CD4-positive, alpha-beta T cell treated with Interleukin-21 for 1 hour (primary cell): ENCODE measurements around the gene CACNA1E.

Source experiments
- DNase-seq: peaks from one replicate; pipeline ENCODE4 v3.0.0-alpha.2; 2020

CACNA1E gene

GRCh38 chr1:181777812-181778211 lies 294.5 kb downstream of the CACNA1E start:
- DNase-seq, result no peak

- DNase-seq, result no peak
Measured at GRCh38 chr1:181778640-181779260, 295.4 kb downstream of the CACNA1E start.

GRCh38 chr1:181779343-181779742 lies 296.0 kb downstream of the CACNA1E start:
- DNase-seq, result no peak

DNA sequence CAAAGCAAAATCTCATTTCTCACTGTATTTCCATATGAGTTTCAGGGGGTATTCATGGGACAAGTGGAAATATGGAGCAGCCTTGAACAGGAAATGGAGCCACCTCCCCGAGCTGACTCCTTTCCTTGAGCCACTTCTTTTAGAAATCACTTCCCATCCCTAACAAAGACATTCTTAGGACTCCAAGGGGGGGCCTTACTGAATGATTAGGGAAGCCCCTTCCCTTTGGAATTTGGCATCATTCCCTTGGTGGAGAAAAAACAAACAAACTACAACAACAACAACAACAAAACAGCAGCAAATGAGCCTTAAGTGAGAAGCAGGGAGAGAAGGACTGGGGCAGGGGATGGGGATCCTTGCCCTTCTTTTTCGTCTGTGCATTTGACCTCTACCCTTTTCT lies 299.9 kb downstream of the CACNA1E start:
- no peak for DNase-seq

DNA sequence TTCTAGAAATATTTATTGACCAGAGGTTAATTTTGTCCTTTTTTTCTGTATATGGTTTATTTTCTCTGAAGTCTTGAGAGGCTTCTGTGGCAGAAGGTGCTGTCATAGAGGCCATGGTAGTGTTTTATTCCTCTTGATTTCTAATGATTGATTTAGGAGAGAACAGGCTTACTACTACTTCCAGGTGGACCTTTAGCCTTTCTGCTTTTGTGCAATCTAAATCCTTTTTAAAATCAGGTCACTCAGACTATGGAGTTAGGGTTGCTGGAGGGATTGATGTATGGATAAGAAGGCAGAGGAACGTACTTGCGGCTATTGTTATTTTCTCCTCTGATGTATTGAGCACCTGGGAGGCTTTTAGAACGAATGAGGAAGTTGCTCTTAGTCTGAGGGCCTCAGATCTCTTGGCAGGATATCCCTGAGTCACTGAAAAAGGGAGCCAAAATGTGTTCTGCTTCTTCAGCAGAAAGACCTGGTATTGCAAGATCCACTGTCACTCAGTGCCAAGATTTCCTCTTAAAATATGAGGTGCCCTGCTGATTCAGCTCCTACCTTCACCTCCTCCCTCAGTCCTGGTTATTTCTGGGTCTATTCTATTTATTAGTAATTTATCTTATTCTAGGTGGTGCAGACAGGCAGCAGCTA lies 300.8 kb downstream of the CACNA1E start:
- no peak for DNase-seq

DNA sequence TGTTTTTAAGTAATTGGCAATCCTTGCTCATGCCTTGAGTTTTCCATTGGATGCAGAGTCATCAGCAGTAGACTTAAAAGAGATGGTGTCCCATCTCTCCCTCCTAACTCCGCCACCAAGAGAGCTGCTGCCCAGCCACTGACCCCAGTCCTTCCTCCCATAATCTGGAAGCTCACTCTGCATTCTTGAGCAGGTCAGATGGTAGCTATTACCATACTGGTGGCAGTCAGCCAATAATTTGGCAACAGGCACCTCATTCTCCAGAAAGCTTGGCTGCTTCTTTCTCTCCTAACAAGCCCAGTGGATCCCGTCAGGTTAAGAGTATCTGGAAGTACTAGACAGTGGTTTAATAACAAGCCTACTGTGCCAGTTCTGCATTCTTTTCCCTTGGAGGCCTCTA lies 306.1 kb downstream of the CACNA1E start:
- no peak for DNase-seq

GRCh38 chr1:181791721-181792120 lies 308.4 kb downstream of the CACNA1E start:
- no peak for DNase-seq

GRCh38 chr1:181793831-181794230 lies 310.5 kb downstream of the CACNA1E start:
- DNase-seq, result no peak

GRCh38 chr1:181794332-181794731 lies 311.0 kb downstream of the CACNA1E start:
- DNase-seq, result no peak

GRCh38 chr1:181798191-181798926 lies 315.0 kb downstream of the CACNA1E start:
- DNase-seq, result no peak

DNA sequence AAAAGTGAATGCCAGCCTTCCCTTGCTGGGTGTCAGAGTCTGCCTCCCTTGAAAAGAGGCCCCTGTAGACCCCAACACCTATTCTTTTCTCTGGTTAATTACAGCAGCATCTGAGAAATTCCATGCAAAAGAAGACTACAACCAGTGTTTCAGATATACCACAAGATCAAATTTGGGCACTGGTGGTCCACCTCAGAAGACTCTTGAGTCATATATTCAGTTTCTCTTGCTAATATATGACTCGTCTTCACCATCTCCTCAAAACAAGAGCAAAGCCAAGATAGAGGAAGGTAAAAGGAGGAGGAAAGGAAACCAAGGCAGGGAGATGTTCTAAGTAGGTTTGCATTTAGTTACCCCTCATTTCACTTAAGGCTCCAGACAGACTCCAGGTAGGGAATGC lies 318.3 kb downstream of the CACNA1E start:
- no peak for DNase-seq

DNA sequence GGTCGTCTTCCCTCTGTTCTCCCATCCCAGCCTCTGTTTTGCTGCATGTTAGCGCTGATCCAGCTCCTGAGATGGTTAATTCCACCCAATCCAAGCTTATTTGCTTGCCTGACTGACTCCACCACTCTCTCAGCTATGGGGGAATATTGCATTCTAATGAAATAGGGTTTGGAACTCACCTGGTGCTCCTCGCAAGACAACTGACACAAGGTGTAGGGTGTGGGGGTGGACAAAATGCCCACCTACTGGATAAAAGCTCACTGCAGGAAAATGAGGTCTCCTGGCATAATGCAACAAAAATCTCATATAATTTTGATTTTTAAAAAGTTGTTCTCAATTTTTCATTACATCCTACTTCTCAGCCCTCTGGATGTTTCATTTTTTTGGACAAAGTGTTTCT lies 319.1 kb downstream of the CACNA1E start:
- no peak for DNase-seq

GRCh38 chr1:181803421-181803820 lies 320.1 kb downstream of the CACNA1E start:
- DNase-seq, result no peak

DNA sequence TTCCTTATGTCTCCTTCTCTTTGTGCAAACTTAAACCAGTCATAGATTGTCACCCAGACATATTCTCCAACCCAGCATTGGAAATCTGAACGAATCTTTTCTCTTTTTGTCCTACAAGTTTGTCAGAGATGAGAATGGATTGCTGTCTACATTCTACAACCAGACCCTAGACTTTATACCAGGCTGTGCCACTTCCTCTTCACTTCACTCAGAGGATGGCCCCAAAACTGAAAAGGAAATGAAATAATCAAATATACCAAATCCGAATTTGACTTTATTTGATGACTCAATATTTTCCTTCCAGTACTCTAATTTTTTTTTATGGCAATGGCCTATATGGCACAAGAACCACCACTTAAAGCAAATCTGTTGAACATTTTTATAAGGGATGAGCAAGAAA lies 321.7 kb downstream of the CACNA1E start:
- DNase-seq, result no peak

DNA sequence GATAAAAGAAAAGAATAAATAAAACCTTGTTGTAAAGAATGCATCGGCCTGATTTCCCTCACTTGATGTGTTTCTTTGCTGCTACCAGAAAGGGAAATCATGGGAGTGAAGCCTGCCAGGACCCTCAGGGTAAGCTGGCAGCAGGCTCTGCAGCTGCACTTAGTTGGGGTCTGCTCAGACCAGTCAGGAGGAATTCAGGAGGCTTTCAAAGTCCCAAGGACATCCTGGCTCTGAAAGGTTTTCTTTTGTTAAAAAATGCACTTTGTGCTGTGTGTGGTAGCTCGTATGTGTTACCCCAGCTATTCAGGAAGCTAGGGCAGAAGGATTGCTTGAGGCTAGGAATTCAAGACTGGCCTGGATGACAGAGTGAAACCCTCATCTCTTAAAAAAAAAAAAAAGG lies 323.4 kb downstream of the CACNA1E start:
- DNase-seq, result no peak

DNA sequence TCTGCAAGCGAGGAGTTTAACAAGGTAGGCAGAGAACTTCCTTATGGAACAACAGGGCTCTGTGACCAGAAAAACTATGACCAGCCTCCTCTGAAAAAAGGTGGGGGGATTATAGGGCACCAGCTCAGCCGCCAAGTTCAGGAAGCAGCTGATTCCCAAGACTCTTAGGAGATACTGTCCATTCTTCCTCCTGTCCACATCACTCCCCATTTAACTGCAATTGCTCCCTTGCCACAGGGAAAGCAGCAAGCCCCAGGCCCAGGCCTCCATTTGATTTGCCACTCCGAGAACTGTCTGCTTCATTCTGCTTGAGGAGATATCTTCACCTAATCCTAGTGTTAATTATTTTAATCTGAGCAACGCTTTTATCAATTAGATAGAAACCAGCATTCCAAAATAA lies 323.9 kb downstream of the CACNA1E start:
- no peak for DNase-seq

GRCh38 chr1:181809991-181810545 lies 326.8 kb downstream of the CACNA1E start:
- DNase-seq, result no peak

DNA sequence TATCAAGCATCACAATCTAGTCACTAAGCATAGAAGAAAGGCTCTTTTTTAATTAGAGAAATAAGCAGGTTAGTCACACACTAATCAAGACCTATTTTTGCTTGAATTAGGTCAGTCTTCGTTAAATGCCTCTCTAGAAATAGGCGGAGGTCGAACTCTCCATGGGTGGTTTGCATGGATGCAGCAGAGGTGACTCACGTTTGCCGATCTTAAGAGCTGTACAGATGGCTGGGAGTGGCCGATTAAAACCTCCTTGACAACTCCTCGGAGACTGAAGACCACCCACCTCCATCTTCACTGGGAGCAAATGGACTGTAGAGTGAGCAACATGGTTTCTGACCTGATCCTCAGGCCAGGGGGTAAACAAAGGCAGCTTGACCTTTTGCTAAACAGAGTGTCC lies 328.9 kb downstream of the CACNA1E start:
- DNase-seq, result no peak

DNA sequence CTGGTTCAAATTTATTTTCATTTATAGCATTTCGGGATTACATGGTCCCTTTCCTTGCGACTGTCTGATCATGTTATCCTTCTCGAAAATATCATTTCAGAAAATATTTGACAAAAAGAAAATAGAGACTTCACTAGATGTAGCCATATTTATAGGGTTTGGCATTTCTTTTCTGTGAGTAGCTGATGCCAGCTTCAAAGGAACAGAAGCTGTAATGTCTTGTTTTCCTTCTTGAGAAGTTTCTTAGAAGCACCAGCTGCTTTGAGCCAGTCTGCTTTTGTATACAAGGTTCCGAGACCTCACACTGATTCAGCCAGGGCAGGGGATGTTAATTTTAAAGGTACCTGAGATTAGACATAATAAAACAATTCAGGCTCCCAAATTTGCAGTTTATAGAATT lies 329.9 kb downstream of the CACNA1E start:
- no peak for DNase-seq

DNA sequence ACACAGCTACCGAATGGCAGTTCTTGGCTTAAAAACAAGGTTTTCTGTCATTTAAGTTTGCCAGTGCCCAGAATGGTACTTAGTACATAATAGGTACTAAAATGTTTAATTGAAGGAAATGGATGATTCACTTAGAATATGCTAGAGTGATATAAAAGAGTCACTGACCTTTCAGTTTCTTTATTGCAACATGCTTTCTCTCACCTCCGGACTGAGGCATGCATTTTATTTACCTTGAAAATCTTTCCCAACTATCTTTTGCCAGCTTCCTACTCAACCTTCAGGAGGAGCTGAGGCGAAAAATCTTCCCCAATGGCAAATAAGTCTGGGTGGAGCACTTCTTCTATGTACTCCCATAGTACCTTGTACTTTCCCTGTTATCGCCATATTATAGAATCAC lies 333.3 kb downstream of the CACNA1E start:
- no peak for DNase-seq

DNA sequence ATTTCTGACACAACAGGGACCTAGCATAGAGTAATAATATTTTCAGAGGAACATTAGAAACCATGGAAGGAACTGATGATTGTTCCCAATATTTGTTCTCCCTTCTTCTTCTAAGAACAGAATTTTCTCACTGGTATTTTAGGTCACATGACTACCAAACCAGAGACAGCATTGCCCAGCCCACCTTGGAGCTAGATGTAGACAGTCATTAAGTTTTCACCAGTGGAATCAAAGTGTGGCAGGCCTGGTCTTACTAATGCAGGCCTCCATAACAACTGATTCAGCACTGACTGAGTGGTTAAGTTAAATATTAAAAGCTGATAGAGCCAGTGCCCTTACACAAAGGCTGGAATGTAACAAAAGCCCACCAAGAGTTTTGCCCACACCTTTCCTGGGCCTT lies 333.8 kb downstream of the CACNA1E start:
- DNase-seq, result no peak

DNA sequence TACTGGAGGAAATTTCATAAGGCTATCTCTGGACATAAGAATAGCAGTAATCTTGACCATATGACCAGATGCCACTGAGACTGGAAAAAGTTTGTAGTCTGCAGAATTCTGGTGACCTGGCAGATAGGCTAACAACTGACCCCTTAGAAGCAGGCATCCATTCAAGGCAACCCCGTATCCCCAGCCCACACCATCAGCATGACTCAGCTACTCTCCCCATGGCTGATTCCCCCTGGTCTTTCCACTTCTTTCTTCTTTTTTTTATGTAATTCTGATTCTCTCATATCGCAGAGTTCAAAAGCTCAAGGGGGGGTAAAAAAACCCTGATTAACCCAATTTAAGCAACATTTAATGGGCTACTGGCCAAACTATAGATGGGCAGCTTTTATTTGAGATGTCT lies 335.1 kb downstream of the CACNA1E start:
- no peak for DNase-seq

DNA sequence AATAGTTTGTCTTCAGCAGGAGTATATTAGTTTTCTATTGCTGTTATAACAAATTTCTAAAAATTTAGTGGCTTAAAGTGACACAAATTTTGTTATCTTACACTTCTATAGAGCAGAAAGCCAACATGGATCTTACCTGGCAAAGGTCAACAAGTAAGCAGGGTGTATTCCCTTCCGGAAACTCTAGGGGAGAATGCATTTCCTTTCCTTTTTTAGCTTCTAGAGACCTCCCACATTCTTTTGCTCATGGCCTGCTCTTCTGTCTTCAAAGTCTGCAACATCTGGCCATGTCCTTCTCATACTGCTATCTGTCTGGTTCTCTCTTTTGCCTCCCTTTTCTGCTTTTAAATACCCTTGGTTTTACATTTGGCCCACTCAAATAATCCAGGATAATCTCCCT lies 335.6 kb downstream of the CACNA1E start:
- no peak for DNase-seq

DNA sequence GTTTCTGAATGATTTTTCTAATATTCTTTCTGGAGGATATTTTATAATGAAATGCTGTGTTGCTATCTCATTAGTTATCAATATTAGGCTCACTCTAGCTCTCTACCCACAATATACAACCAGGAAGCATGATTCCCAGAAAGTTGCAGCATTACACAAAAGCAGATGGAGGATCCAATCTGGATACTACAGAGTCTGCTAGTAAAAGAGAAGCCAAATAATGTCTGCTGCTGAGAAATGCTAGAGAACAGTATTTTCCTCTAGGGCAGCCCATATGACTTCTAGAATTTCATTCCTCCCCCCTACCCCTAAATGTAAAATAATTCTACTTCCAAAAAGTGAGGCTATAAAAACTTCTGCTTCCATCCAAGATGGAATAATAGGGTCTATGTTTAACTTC lies 338.4 kb downstream of the CACNA1E start:
- DNase-seq, result no peak
